ENCODE measurements around the gene PLCXD1. TPM values are rescaled to one million over a fixed set of nuclear protein-coding genes. Genes with fewer than 3 reads are reported as not detected.
"Not testable (repeated sequence)": the region's sequence is repeated elsewhere in the genome, so short reads cannot be mapped to it uniquely, and the experiment has no call there.

PLCXD1 gene
- total RNA-seq, 2 experiments from 2014 or later, result 42.2 to 46.5 TPM

GRCh38 chrX:288561-288991, 7.4 kb downstream of the PLCXD1 start:
- no peak for DNase-seq
- H3K36me3 Mint-ChIP-seq, result peaks cover 41% of the 10 kb centered on the region
- ChIA-PET POLR2A (no interaction called here), CTCF (no interaction called here)
- intact Hi-C loops (cut with micrococcal nuclease), result no loop called here
- H3K27ac Mint-ChIP-seq, result no peak overlapping the region
- H3K27me3 Mint-ChIP-seq, result no peaks in the 10 kb centered on the region
- H3K9me3 Mint-ChIP-seq, result no peaks in the 10 kb centered on the region
- peaks cover 20% of the 10 kb centered on the region for H3K4me1 Mint-ChIP-seq (ENCODE audit: low read depth)
- no peak overlapping the region for H3K4me3 Mint-ChIP-seq

DNA sequence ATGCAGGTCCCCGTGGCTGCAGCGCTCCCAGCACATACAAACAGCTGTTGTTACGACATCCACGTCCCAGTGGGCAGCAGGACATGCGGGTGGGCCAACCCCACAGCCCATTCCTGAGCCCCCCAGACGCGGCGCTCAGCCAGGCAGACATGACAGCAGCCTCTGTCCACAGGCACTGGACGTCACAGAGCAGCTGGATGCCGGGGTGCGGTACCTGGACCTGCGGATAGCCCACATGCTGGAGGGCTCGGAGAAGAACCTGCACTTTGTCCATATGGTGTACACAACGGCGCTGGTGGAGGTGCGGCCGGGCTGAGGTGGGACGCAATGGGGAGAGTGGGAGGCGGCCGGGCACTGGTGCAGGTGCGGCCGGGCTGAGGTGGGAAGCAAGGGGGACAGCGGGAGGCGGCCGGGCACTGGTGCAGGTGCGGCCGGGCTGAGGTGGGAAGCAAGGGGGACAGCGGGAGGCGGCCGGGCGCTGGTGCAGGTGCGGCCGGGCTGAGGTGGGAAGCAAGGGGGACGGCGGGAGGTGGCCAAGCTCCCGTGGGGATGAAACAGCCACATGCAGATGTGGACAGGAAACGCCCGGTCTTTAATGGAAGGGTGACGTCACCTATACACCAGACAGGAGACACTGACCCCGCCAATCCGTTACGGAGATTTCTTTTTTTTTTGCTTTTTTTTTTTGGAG, 9.4 kb downstream of the PLCXD1 start:
- Mint-ChIP-seq H3K27me3 (no peaks in the 10 kb centered on the region), H3K4me3 (no peak overlapping the region), H3K9me3 (no peaks in the 10 kb centered on the region), H3K36me3 (peaks cover 33% of the 10 kb centered on the region), H3K27ac (no peak overlapping the region), H3K4me1 (ENCODE audit: low read depth) (peaks cover 9% of the 10 kb centered on the region)
- intact Hi-C loops (cut with micrococcal nuclease), result no loop called here
- DNase-seq, result no peak
- ChIA-PET CTCF (no interaction called here), POLR2A (no interaction called here)

- intact Hi-C loops (cut with micrococcal nuclease), result no loop called here
- no peak overlapping the region for H3K4me3 Mint-ChIP-seq
- ChIA-PET CTCF (no interaction called here), POLR2A (no interaction called here)
- H3K4me1 Mint-ChIP-seq (ENCODE audit: low read depth), result peaks cover 5% of the 10 kb centered on the region
- DNase-seq, result no peak
- peaks cover 36% of the 10 kb centered on the region for H3K36me3 Mint-ChIP-seq
- no peak overlapping the region for H3K27ac Mint-ChIP-seq
- no peaks in the 10 kb centered on the region for H3K9me3 Mint-ChIP-seq
- no peaks in the 10 kb centered on the region for H3K27me3 Mint-ChIP-seq
Measured at GRCh38 chrX:291411-291901, 10.3 kb downstream of the PLCXD1 start.

- H3K36me3 Mint-ChIP-seq, result peaks cover 35% of the 10 kb centered on the region
- POLR2A ChIA-PET, result no interaction called here
- H3K27me3 Mint-ChIP-seq, result no peaks in the 10 kb centered on the region
- CTCF ChIA-PET, result no interaction called here
- no peak overlapping the region for H3K4me3 Mint-ChIP-seq
- no peaks in the 10 kb centered on the region for H3K4me1 Mint-ChIP-seq (ENCODE audit: low read depth)
- DNase-seq, result no peak
- no peaks in the 10 kb centered on the region for H3K9me3 Mint-ChIP-seq
- no peak overlapping the region for H3K27ac Mint-ChIP-seq
- intact Hi-C loops (cut with micrococcal nuclease), result no loop called here
Measured at GRCh38 chrX:292900-293897, 12.0 kb downstream of the PLCXD1 start.

DNA sequence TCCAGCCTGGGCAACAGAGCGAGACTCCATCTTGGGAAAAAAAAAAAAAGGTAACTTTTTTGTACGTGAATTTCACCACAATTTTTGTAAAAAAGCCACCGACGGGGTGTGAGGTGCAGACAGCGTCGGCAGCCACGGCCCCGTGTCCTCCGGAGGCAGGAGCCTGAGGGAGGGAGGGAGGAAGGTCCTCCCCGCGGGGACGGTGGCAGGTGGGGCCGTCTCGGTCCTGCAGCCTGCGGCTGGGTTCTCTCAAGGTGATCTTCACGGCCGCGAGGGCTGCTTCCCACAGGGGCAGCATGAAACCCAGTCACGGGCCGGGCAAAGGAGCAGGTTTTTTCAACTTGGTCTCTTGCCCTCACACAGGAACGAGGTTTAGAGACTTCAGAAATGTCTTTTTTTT, 14.0 kb downstream of the PLCXD1 start:
- Mint-ChIP-seq H3K27ac (no peak overlapping the region), H3K27me3 (no peaks in the 10 kb centered on the region), H3K4me1 (ENCODE audit: low read depth) (no peaks in the 10 kb centered on the region), H3K9me3 (no peaks in the 10 kb centered on the region), H3K36me3 (peaks cover 39% of the 10 kb centered on the region), H3K4me3 (no peak overlapping the region)
- intact Hi-C loops (cut with micrococcal nuclease), result no loop called here
- POLR2A ChIA-PET, result no interaction called here
- CTCF ChIA-PET, result no interaction called here
- no peak for DNase-seq

DNA sequence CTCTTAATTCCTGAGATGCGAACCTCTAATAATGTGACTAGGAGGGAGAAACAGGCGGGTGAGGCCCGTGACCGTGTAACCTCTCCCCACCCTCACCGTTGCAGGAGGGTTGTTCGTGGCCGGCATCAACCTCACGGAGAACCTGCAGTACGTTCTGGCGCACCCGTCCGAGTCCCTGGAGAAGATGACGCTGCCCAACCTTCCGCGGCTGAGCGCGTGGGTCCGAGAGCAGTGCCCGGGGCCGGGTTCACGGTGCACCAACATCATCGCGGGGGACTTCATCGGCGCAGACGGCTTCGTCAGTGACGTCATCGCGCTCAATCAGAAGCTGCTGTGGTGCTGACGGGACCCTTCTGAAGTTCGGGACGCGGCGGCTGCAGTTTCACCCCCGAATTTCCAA, 17.8 kb downstream of the PLCXD1 start:
- H3K27me3 Mint-ChIP-seq, result no peaks in the 10 kb centered on the region
- ChIA-PET CTCF (no interaction called here), POLR2A (no interaction called here)
- H3K4me1 Mint-ChIP-seq (ENCODE audit: low read depth), result no peaks in the 10 kb centered on the region
- intact Hi-C loops (cut with micrococcal nuclease), result no loop called here
- peaks cover 41% of the 10 kb centered on the region for H3K36me3 Mint-ChIP-seq
- no peak overlapping the region for H3K27ac Mint-ChIP-seq
- no peak for DNase-seq
- H3K9me3 Mint-ChIP-seq, result no peaks in the 10 kb centered on the region
- H3K4me3 Mint-ChIP-seq, result no peak overlapping the region

DNA sequence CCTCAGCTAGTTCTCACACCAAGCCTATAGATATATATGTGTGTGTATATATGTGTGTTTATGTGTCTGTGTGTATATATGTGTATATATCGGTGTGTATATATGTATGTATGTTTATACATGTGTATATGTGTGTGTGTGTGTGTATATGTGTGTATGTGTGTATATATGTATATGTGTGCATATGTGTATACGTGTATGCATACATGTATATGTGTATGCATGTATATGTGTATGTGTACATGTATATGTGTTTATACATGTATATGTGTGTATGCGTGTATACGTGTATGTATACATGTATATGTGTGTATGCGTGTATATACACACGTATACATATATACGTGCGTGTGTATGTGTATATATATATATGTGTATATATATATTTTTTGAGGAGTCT, 19.2 kb downstream of the PLCXD1 start:
- H3K36me3 Mint-ChIP-seq, result peaks cover 45% of the 10 kb centered on the region
- CTCF ChIA-PET, result no interaction called here
- H3K9me3 Mint-ChIP-seq, result no peaks in the 10 kb centered on the region

DNA sequence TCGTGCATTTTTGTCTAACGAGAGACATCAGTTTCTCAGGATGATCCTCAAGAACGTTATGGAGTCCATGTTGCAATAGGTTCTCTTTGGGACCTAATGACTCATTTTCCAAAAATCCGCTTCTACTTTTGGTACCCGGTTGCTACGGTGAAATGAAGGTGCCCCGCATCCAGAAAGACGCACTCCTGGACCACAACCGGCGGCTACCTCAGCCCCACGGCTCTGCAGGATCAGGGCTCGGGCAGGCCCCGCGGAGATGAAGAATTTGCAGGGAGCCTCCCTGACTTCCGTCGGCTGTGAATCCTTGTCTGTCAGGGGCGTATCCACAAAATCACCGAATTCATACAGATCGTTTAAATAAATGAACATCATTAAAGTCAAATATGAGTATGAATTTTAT, 21.8 kb downstream of the PLCXD1 start:
- ChIA-PET POLR2A (no interaction called here), CTCF (no interaction called here)
- Mint-ChIP-seq H3K27me3 (no peaks in the 10 kb centered on the region), H3K9me3 (no peaks in the 10 kb centered on the region), H3K36me3 (peaks cover 49% of the 10 kb centered on the region), H3K4me1 (ENCODE audit: low read depth) (no peaks in the 10 kb centered on the region), H3K27ac (no peak overlapping the region), H3K4me3 (no peak overlapping the region)
- intact Hi-C loops (cut with micrococcal nuclease), result no loop called here
- no peak for DNase-seq

More for the DNA sequence above, 19.2 kb downstream of the PLCXD1 start:
- H3K27me3 Mint-ChIP-seq, result no peaks in the 10 kb centered on the region
- H3K4me1 Mint-ChIP-seq (ENCODE audit: low read depth), result no peaks in the 10 kb centered on the region
- intact Hi-C loops (cut with micrococcal nuclease), result no loop called here
- no peak overlapping the region for H3K27ac Mint-ChIP-seq
- no peak for DNase-seq
- no peak overlapping the region for H3K4me3 Mint-ChIP-seq
- POLR2A ChIA-PET, result no interaction called here

DNA sequence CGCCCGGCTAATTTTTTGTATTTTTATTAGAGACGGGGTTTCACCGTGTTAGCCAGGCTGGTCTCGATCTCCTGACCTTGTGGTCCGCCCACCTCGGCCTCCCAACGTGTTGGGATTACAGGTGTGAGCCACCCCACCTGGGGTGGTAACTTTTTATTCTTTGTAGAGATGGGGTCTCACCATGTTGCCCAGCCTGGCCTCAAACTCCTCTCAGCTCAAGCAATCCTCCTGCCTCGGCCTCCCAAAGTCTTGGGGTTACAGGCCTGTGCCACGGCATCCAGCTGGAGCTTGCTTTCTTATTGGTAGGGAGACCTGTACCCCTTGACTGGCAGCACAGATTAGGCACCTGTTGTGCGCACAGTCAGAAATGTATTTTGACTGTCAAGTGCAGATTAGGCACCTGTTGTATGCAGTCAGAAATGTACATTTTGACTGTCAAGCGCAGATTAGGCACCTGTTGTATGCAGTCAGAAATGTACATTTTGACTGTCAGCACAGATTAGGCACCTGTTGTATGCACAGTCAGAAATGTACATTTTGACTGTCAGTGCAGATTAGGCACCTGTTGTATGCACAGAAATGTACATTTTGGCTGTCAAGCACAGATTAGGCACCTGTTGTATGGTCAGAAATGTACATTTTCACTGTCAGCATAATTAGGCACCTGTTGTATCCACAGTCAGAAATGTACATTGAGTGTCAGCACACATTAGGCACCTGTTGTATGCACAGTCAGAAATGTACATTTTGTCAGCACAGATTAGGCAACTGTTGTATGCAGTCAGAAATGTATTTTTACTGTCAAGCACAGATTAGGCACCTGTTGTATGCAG, 24.8 kb downstream of the PLCXD1 start:
- peaks cover 50% of the 10 kb centered on the region for H3K36me3 Mint-ChIP-seq
- H3K9me3 Mint-ChIP-seq; intact Hi-C loops (cut with micrococcal nuclease); H3K27ac Mint-ChIP-seq; H3K27me3 Mint-ChIP-seq; CTCF ChIA-PET; H3K4me1 Mint-ChIP-seq (ENCODE audit: low read depth); POLR2A ChIA-PET; DNase-seq; H3K4me3 Mint-ChIP-seq: not testable (repeated sequence)

GRCh38 chrX:306614-307251, 25.6 kb downstream of the PLCXD1 start:
- peaks cover 47% of the 10 kb centered on the region for H3K36me3 Mint-ChIP-seq

DNA sequence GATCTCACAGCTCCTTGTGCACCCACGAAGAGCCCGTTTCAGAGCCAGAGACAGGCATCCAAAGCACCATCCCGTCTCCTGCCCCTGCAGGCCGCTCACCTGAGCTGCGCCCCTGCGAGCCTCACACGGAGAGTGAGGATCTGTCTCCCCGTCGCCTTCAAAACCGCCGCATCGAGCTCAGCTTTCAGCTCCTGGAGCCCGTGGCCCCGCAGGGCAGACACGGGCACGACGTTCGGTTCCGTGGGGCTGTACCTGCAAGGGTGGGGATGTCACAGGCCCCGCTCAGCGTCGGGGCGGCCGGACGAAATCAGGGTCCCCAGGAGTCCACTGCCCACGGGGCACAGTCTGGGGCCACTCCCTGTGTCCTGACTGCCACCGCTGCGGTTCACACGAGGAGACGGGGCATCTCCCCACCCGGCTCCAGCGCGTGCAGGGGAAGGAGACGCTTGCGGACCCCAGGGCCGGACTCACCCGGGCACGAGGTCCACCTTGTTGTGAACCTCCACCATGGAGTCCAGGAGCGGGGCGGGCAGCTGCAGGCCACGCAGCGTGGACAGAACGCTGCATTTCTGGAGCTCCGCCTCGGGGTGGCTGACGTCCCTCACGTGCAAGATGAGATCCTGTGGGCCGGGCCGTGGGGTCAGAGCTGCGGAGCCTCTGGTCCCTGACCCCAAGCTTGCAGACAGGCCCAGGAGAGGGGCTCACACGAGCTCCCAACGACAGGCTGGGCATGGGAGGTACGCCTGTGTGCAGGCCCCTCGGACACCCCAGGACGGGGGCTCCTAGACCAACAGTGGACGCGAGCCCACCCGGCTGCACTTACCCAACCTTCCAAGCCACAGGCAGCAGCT, 26.3 kb downstream of the PLCXD1 start:
- no peak overlapping the region for H3K27ac Mint-ChIP-seq

More at GRCh38 chrX:306614-307251, 25.6 kb downstream of the PLCXD1 start:
- H3K4me1 Mint-ChIP-seq (ENCODE audit: low read depth); POLR2A ChIA-PET; CTCF ChIA-PET; DNase-seq; H3K27me3 Mint-ChIP-seq; H3K27ac Mint-ChIP-seq; H3K4me3 Mint-ChIP-seq; H3K9me3 Mint-ChIP-seq; intact Hi-C loops (cut with micrococcal nuclease): not testable (repeated sequence)

More for the DNA sequence above, 26.3 kb downstream of the PLCXD1 start:
- no peak for DNase-seq
- POLR2A ChIA-PET, result no interaction called here
- Mint-ChIP-seq H3K4me1 (ENCODE audit: low read depth) (no peaks in the 10 kb centered on the region), H3K4me3 (no peak overlapping the region), H3K36me3 (peaks cover 45% of the 10 kb centered on the region), H3K9me3 (no peaks in the 10 kb centered on the region), H3K27me3 (no peaks in the 10 kb centered on the region)
- CTCF ChIA-PET, result no interaction called here
- intact Hi-C loops (cut with micrococcal nuclease), result no loop called here
